ENCODE results near the gene SERGEF.

DNA sequence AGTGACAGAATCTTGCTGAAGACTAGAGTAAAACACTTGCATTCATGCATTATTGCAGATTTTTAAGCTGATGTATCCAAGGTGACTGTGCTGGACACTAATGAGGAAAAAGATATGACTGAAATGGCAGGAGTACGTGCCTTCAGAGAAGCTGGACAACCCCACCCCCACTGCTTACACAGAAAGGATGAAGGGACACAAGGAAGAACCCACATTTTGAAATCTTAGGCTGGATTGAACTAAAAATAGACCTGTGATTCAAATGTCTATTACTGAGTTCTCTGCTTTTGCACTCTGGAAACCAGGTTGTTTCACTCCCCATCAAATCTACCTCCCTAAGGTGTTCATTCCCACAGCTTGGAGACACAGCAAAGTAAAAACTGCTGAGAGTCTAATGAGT, 161.2 kb downstream of the SERGEF start:
- TF ChIP-seq, protein P1, sequence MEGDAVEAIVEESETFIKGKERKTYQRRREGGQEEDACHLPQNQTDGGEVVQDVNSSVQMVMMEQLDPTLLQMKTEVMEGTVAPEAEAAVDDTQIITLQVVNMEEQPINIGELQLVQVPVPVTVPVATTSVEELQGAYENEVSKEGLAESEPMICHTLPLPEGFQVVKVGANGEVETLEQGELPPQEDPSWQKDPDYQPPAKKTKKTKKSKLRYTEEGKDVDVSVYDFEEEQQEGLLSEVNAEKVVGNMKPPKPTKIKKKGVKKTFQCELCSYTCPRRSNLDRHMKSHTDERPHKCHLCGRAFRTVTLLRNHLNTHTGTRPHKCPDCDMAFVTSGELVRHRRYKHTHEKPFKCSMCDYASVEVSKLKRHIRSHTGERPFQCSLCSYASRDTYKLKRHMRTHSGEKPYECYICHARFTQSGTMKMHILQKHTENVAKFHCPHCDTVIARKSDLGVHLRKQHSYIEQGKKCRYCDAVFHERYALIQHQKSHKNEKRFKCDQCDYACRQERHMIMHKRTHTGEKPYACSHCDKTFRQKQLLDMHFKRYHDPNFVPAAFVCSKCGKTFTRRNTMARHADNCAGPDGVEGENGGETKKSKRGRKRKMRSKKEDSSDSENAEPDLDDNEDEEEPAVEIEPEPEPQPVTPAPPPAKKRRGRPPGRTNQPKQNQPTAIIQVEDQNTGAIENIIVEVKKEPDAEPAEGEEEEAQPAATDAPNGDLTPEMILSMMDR (IDR thresholded peaks at IDR 0.05) = no peak
- no peak for TF ChIP-seq POLR2A (IDR thresholded peaks at IDR 0.05)
